Endothelial cell of umbilical vein (primary cell): ENCODE measurements around the gene SYNDIG1. TPM values are rescaled to one million over a fixed set of nuclear protein-coding genes. Genes with fewer than 3 reads are reported as not detected.

Source experiments
- BruUV-seq: library from RNA; stranded (reverse); fragments of 400-500 nt; replicated peaks from 2 replicates; lab custom pipeline; 2021; lab: Mats Ljungman, UMichigan
- CTCF ChIA-PET: fragments of 300-600, 350-600 bp; sonication (Branson Sonifier 250); formaldehyde crosslinking; loops from one replicate; lab custom pipeline; 2021; ENCODE audit warnings: antibody characterized with exemption, inconsistent platforms; lab: Charles Lee
- POLR2A ChIA-PET: fragments of 300-600, 350-600 bp; sonication (Branson Sonifier 250); formaldehyde crosslinking; loops from one replicate; lab custom pipeline; 2021; ENCODE audit warnings: antibody characterized with exemption, inconsistent platforms; lab: Charles Lee
- DNase-seq: peaks from one replicate; pipeline ENCODE4 v3.0.0-alpha.2; 2011; ENCODE audit warnings: low read depth, low spot score
- FAIRE-seq: peaks from 2 replicates; lab custom pipeline; 2011; peaks lifted over from hg19 to GRCh38; lab: Jason Lieb, UNC
- H2AFZ ChIP-seq: 2 replicates; pipeline ENCODE4 v1.6.0; 2012; ENCODE audit warnings: low read depth, low read length, control low read depth, inconsistent platforms
- H3K27ac ChIP-seq: 2 replicates; pipeline ENCODE4 v1.5.1; 2011; ENCODE audit warnings: low read depth, mild to moderate bottlenecking, control low read depth, low read length, moderate library complexity; ENCODE audit not compliant: insufficient read depth
- H3K27me3 ChIP-seq, 2 experiments: 2 replicates each; pipeline versions ENCODE4 v1.6.0 to v1.6.1; 2011; ENCODE audit warnings: low read length in 2 of 2, mixed read lengths in 1 of 2; ENCODE audit not compliant: control insufficient read depth in 2 of 2, insufficient read depth in 2 of 2
- H3K36me3 ChIP-seq, 2 experiments: 2 replicates in 1 of 2; 3 replicates in 1 of 2; pipeline ENCODE4 v1.5.1; 2011; ENCODE audit warnings: low read length in 2 of 2, mild to moderate bottlenecking in 1 of 2, moderate library complexity in 1 of 2; ENCODE audit not compliant: control insufficient read depth in 2 of 2, insufficient read depth in 2 of 2; ENCODE audit errors: extremely low read depth in 1 of 2
- H3K4me1 ChIP-seq: 3 replicates; pipeline ENCODE4 v1.5.1; 2011; ENCODE audit warnings: mild to moderate bottlenecking, low read length; ENCODE audit not compliant: control insufficient read depth, insufficient read depth; ENCODE audit errors: extremely low read depth
- H3K4me2 ChIP-seq: 2 replicates; pipeline ENCODE4 v1.6.1; 2011; ENCODE audit warnings: low read length, control low read depth, mixed read lengths; ENCODE audit not compliant: insufficient read depth
- H3K4me3 ChIP-seq, 3 experiments: fragments of 200-600 bp in 1 of 3; sonication (generic), shearing (Covaris generic) in 1 of 3; replicated peaks in 1 of 3; 2 replicates each; pipeline ENCODE4 v1.5.1; 2011 to 2016; ENCODE audit warnings: control low read depth in 3 of 3, low read length in 3 of 3, mild to moderate bottlenecking in 2 of 3, inconsistent platforms in 1 of 3, low read depth in 1 of 3, moderate library complexity in 1 of 3; ENCODE audit not compliant: insufficient read depth in 1 of 3
- H3K79me2 ChIP-seq: 2 replicates; pipeline ENCODE4 v1.6.0; 2012; ENCODE audit warnings: low read length, inconsistent platforms; ENCODE audit not compliant: control insufficient read depth, insufficient read depth
- H3K9ac ChIP-seq: replicated peaks from 2 replicates; pipeline ENCODE3; 2011; ENCODE audit warnings: low read length, control low read depth; ENCODE audit not compliant: insufficient read depth; ENCODE audit errors: extremely low read depth
- H3K9me1 ChIP-seq: replicated peaks from 3 replicates; pipeline ENCODE4 v1.6.0; 2011; ENCODE audit warnings: mild to moderate bottlenecking, low read length; ENCODE audit not compliant: control insufficient read depth, insufficient read depth; ENCODE audit errors: extremely low read depth
- H3K9me3 ChIP-seq: replicated peaks from 2 replicates; pipeline ENCODE4 v1.5.1; 2012; ENCODE audit warnings: low read length, inconsistent platforms; ENCODE audit not compliant: control insufficient read depth, insufficient read depth
- H4K20me1 ChIP-seq: replicated peaks from 2 replicates; pipeline ENCODE3; 2011; ENCODE audit warnings: mild to moderate bottlenecking, low read length; ENCODE audit not compliant: control insufficient read depth, insufficient read depth; ENCODE audit errors: extremely low read depth
- CTCF ChIP-seq, 2 donors: IDR thresholded peaks; 1 replicate in 1 of 2; 2 replicates in 1 of 2; pipeline ENCODE4 v1.5.1; 2011; ENCODE audit warnings: low read length in 2 of 2, mild to moderate bottlenecking in 2 of 2, moderate library complexity in 2 of 2, control low read depth in 1 of 2, inconsistent platforms in 1 of 2, low read depth in 1 of 2; ENCODE audit not compliant: insufficient read depth in 1 of 2; ENCODE audit errors: extremely low read depth in 1 of 2
- EZH2 ChIP-seq: IDR thresholded peaks from 2 replicates; pipeline ENCODE4 v1.6.1; 2012; ENCODE audit warnings: borderline replicate concordance, low read depth, mild to moderate bottlenecking, moderate library complexity, low read length, inconsistent platforms; ENCODE audit not compliant: severe bottlenecking
- FOS ChIP-seq: IDR thresholded peaks from 2 replicates; pipeline ENCODE4 v1.6.1; 2011; ENCODE audit warnings: mild to moderate bottlenecking, low read length, moderate library complexity, borderline replicate concordance; ENCODE audit not compliant: insufficient read depth
- GATA2 ChIP-seq: IDR thresholded peaks from 2 replicates; pipeline ENCODE4 v1.7.0; 2011; ENCODE audit warnings: low read depth, mild to moderate bottlenecking, moderate library complexity, mixed read lengths, low read length; ENCODE audit not compliant: insufficient read length, insufficient read depth
- MAX ChIP-seq: IDR thresholded peaks from 2 replicates; pipeline ENCODE4 v1.6.1; 2011; ENCODE audit not compliant: insufficient read depth, insufficient read length
- MYC ChIP-seq: IDR thresholded peaks from one replicate; pipeline ENCODE4 v1.6.1; 2011; ENCODE audit warnings: mild to moderate bottlenecking, low read depth, low read length
- POLR2A ChIP-seq: IDR thresholded peaks from 2 replicates; pipeline ENCODE4 v1.6.1; 2012; ENCODE audit warnings: low read depth, mild to moderate bottlenecking, control low read depth, low read length
- dilution Hi-C: fragments of 300-500 bp; cut with MboI; formaldehyde crosslinking; loops from one replicate; pipeline ENCODE4 v1.15.0; 2019; ENCODE audit warnings: low sequenced_read_pairs; ENCODE audit not compliant: extremely low pct_ligation_motif_present
- intact Hi-C: fragments of 100-400 bp; cut with micrococcal nuclease; formaldehyde crosslinking; loops from one replicate; pipeline ENCODE4 v1.10.0; 2022
- polyA plus RNA-seq, 4 experiments: library from polyadenylated mRNA; depleted of rRNA in 3 of 4; stranded (reverse) in 3 of 4; unstranded in 1 of 4; fragments of >200 nt; gene quantifications; 2 replicates each; pipeline versions ENCODE4 v1.2.1 to v1.2.3, GENCODE V29; 2011 to 2012; ENCODE audit warnings: missing spikeins in 1 of 4
- total RNA-seq: library from RNA; stranded (reverse); gene quantifications from 2 replicates; pipeline ENCODE4 v1.2.3, GENCODE V29; 2021

SYNDIG1 gene
- total and polyA plus RNA-seq, 2 donors (not counting 3 experiments of a cell fraction or from before 2014, with no cell fraction given) = not detected

GRCh38 chr20:24643731-24644626 is 174.6 kb downstream of the SYNDIG1 start:
- Histone ChIP-seq H3K27me3 (no peaks in the 10 kb centered on the region), H3K9me1 (no peaks in the 10 kb centered on the region), H3K4me3 (no peak overlapping the region), H3K4me1 (no peaks in the 10 kb centered on the region), H3K9me3 (peaks cover 3% of the 10 kb centered on the region), H3K36me3 (no peaks in the 10 kb centered on the region), H3K9ac (no peak overlapping the region), H3K27ac (no peak overlapping the region), H4K20me1 (no peaks in the 10 kb centered on the region), H3K79me2 (no peaks in the 10 kb centered on the region), H2AFZ (no peak overlapping the region), H3K4me2 (no peak overlapping the region)
- dilution Hi-C loops = no loop called here
- BruUV-seq = no TSS peak
- ChIA-PET CTCF (no interaction called here), POLR2A (no interaction called here)
- FAIRE-seq = no peak
- TF ChIP-seq MAX (no peak), POLR2A (no peak), FOS (no peak), EZH2 (no peak), GATA2 (no peak), CTCF (IDR thresholded peaks at IDR 0.05; ENCODE audit: extremely low read depth in 1 of 2, insufficient read depth in 1 of 2, low read depth in 1 of 2, low read length in 2 of 2) (no peak), MYC (no peak)
- DNase-seq = no peak
- intact Hi-C loops = no loop called here
